Ectodermal cell (in vitro differentiated cells): ENCODE results near the gene DGKD.

ENCODE experiments used
- H3K27ac ChIP-seq: 2 replicates; pipeline ENCODE4 v1.7.0; 2013; ENCODE audit warnings: mild to moderate bottlenecking, low read depth, low read length; ENCODE audit not compliant: insufficient read depth, poor library complexity, severe bottlenecking
- H3K27me3 ChIP-seq: 2 replicates; pipeline ENCODE4 v1.7.0; 2013; ENCODE audit warnings: mild to moderate bottlenecking, low read length; ENCODE audit not compliant: insufficient read depth, control insufficient read depth, poor library complexity, severe bottlenecking
- H3K36me3 ChIP-seq: one replicate; pipeline ENCODE4 v1.7.0; 2013; ENCODE audit warnings: low read length; ENCODE audit not compliant: control insufficient read depth, insufficient read depth
- H3K4me1 ChIP-seq: one replicate; pipeline ENCODE4 v1.7.0; 2013; ENCODE audit warnings: low read length; ENCODE audit not compliant: control insufficient read depth, insufficient read depth
- H3K4me3 ChIP-seq: 2 replicates; pipeline ENCODE4 v1.7.0; 2013; ENCODE audit warnings: low read depth, low read length, control low read depth; ENCODE audit not compliant: insufficient read depth
- H3K9me3 ChIP-seq: 2 replicates; pipeline ENCODE4 v1.7.0; 2013; ENCODE audit warnings: mild to moderate bottlenecking, low read length, moderate library complexity; ENCODE audit not compliant: control insufficient read depth
- WGBS, 2 experiments: methylation state at CpG; one replicate each; pipeline ENCODE4 v1.1.7; 2013; ENCODE audit warnings: missing lambda C conversion rate in 2 of 2; 5-methylcytosine and 5-hydroxymethylcytosine counted together

DGKD gene

DNA sequence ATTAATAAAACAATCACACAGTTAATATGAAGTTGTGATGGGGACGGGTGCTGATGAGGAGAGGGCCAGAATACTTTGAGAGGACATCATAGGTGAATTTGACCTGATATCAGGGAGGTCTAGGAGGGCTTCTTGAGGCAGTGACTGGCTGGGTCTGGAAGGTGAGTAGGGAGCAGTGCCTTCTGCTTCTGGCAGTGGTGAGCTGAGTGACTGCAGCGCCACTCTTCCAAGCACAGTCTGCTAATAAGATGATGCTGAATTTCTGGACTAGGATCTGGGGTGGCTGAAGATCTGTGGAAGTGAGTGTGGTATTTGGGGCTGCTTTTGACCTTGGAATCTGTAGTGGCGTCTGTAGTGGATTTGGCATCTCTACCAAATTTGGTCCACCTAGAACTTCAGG lies 5.5 kb downstream of the DGKD start:
- 93 to 96% methylated on average over 2 to 3 of the region's 3 CpGs for WGBS, 2 experiments
- H3K4me3 ChIP-seq: no peak overlapping the region

DNA sequence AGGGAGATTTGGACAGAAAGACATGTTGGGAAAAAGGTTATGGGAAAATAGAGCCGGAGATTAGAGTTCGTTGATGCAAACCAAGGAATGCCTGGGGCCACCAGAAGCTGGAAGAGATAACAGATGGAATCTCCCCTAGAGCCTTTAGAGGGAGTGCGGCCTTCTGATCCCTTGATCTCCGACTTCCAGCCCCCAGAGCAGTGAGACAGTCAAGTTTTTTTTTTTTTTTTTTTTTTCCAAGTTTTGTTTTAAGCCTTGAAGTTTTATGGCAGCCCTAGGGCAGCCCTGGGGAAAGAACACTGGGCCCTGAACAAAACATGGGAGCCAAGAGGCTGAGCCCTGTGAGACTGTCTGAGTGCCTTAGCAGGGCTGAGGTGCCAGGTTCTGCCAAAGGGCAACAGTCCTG lies 6.5 kb downstream of the DGKD start:
- peaks cover 8% of the 10 kb centered on the region for H3K27me3 ChIP-seq
- 86% methylated on average over 4 of the region's 4 CpGs for WGBS, 2 experiments
- no peaks in the 10 kb centered on the region for H3K36me3 ChIP-seq
- no peak overlapping the region for H3K27ac ChIP-seq
- no peaks in the 10 kb centered on the region for H3K9me3 ChIP-seq
- H3K4me3 ChIP-seq: no peak overlapping the region
- no peaks in the 10 kb centered on the region for H3K4me1 ChIP-seq

More for the DNA sequence above, 5.5 kb downstream of the DGKD start:
- H3K4me1 ChIP-seq: no peaks in the 10 kb centered on the region
- peaks cover 18% of the 10 kb centered on the region for H3K27me3 ChIP-seq
- no peaks in the 10 kb centered on the region for H3K9me3 ChIP-seq
- H3K36me3 ChIP-seq: no peaks in the 10 kb centered on the region
- no peak overlapping the region for H3K27ac ChIP-seq

DNA sequence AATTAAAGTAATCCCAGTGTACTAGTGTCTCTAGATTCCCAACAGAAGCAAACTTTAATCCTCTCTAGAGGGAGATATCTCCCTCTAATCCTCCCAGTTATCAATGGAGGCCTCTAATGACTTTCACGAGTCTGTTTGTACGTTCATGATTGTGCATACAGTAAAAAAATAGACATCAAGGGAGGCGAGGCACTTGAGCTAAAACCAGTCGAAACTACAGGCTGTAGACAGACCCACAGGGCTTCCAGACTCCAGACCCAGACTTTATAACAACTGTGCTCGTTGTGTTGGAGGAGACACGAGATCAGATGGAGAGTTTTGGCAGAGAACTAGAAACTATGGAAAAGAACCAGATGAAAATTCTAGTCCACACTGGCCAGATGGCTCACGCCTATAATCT lies 7.0 kb downstream of the DGKD start:
- H3K9me3 ChIP-seq: no peaks in the 10 kb centered on the region
- peaks cover 3% of the 10 kb centered on the region for H3K27me3 ChIP-seq
- H3K27ac ChIP-seq: no peak overlapping the region
- 95 to 96% methylated on average over 7 of the region's 7 CpGs for WGBS, 2 experiments
- no peaks in the 10 kb centered on the region for H3K36me3 ChIP-seq
- no peaks in the 10 kb centered on the region for H3K4me1 ChIP-seq
- no peak overlapping the region for H3K4me3 ChIP-seq

DNA sequence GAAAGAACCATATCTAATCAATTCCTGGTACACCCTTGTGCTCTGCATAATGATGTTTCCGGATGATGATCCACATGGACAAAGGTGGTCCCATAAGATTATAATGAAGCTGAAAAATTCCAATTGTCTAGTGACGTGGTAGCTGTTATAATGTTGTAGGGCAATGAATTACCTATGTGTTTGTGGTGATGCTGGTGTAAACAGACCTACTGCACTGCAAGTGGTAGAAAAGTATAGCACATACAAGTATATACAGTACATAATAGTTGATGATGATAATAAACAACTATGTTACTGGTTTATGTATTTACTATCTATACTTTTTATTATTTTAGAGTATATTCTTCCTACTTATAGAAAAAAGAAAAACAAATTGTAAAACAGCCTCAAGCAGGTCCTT lies 8.4 kb downstream of the DGKD start:
- no peaks in the 10 kb centered on the region for H3K27me3 ChIP-seq
- H3K9me3 ChIP-seq: no peaks in the 10 kb centered on the region
- no peaks in the 10 kb centered on the region for H3K36me3 ChIP-seq
- no peak overlapping the region for H3K4me3 ChIP-seq
- WGBS, 2 experiments: 63 to 72% methylated on average over 2 of the region's 2 CpGs
- no peaks in the 10 kb centered on the region for H3K4me1 ChIP-seq
- no peak overlapping the region for H3K27ac ChIP-seq

DNA sequence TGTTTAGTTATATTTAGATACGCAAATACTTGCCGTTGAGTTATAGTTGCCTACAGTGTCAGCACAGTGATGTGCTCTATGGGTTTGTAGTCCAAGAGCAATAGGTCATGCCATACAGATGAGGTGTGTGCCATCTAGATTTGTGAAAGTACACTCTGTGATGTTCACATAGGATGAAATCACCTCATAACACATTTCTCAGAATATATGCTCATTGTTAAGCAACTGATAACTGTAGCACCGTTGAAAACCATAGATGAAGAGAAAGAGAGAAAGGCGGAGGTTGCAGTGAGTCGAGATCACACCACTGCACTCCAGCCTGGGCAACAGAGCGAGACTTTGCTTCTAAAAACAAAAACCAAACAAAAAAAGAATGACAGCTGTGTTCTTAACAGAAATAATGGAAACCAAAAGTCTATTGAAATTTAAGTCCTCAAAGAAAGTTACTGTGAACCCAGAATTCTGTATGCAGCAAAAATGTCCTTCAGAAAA lies 9.5 kb downstream of the DGKD start:
- no peak overlapping the region for H3K27ac ChIP-seq
- 89 to 95% methylated on average over 5 to 6 of the region's 6 CpGs for whole genome bisulfite sequencing, 2 experiments

DNA sequence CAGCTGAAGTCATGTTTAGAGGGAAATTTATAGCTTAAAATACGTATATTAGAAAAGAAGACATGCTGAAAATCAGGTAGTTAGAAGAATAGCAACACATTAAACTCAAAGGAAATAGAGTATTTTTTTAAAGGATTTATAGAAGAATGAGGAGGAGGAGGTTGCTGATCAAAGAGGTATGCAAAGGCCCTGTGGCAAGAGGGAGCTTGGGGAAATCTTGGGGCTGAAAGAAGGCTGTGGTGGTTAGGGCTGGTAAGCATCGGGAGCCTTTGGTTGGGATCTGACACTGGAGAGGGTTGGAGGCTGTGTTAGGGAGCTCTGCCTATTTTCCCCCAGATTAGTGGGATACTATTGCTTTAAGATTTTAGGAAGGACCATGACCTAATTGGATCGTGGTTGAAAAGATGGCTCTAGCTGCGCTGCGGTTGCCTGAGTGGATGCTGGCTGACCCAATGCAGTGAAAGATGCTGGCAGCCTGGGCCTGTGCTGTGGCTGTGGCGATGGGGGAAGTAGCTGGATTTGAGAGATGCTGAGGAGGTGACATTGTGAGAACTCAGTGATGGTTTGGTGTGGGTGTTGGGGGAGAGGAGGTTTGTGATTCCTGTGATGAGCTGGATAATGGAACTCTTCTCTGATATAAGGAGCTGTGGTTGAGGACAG lies 11.7 kb downstream of the DGKD start:
- WGBS, 2 experiments: 93% methylated on average over 6 of the region's 6 CpGs
- no peak overlapping the region for H3K4me3 ChIP-seq
- H3K4me1 ChIP-seq: peaks cover 4% of the 10 kb centered on the region
- no peaks in the 10 kb centered on the region for H3K9me3 ChIP-seq
- no peaks in the 10 kb centered on the region for H3K27me3 ChIP-seq
- H3K36me3 ChIP-seq: no peaks in the 10 kb centered on the region
- no peak overlapping the region for H3K27ac ChIP-seq

More for the DNA sequence above, 9.5 kb downstream of the DGKD start:
- Histone ChIP-seq H3K27me3 (no peaks in the 10 kb centered on the region), H3K36me3 (no peaks in the 10 kb centered on the region), H3K9me3 (no peaks in the 10 kb centered on the region), H3K4me3 (no peak overlapping the region), H3K4me1 (no peaks in the 10 kb centered on the region)

DNA sequence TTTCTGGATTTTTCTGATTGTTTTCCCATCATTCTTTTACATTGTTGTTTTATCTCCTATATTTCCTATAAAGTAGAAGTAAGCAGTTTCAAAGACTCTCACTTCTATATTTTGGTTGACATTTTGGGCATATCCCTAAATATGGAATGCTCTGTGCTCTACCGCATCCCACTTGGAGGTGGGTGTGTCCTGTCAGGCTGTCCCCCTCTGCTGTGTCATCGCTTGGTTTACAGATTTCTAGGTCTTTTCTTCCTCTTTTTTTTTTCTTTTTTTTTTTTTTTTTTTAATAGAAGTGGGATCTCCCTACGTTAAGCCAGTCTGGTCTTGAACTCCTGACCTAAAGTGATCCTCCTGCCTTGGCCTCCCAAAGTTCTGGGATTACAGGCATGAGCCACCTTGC lies 13.3 kb downstream of the DGKD start:
- Histone ChIP-seq H3K4me3 (no peak overlapping the region), H3K4me1 (peaks cover 4% of the 10 kb centered on the region)
- 85 to 95% methylated on average over 2 to 3 of the region's 3 CpGs for WGBS, 2 experiments

DNA sequence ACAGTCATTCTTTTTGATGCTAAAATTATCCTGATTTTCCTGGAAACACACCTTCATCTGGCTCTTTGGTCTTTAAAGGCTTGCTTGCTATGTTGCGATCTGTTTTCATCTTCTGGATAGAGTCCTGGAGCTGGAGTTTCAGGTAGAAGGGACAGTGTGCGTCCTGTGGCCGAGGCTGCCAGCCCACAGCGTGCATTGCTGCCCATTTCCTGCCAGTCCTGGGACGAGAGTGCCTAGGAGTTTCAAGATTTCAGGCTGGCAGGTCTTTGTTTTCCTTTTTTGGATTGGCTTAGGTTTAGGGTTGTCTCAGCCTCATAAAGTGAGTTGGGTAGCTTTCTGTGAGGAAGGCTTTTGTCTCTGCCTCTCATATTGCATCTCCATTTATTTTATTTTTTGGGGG lies 14.5 kb downstream of the DGKD start:
- Histone ChIP-seq H3K9me3 (no peaks in the 10 kb centered on the region), H3K27ac (no peak overlapping the region), H3K36me3 (no peaks in the 10 kb centered on the region), H3K4me3 (no peak overlapping the region), H3K27me3 (no peaks in the 10 kb centered on the region), H3K4me1 (peaks cover 4% of the 10 kb centered on the region)
- 89 to 91% methylated on average over 5 of the region's 5 CpGs for WGBS, 2 experiments

More for the DNA sequence above, 13.3 kb downstream of the DGKD start:
- no peaks in the 10 kb centered on the region for H3K9me3 ChIP-seq
- no peak overlapping the region for H3K27ac ChIP-seq
- H3K36me3 ChIP-seq: no peaks in the 10 kb centered on the region
- no peaks in the 10 kb centered on the region for H3K27me3 ChIP-seq

DNA sequence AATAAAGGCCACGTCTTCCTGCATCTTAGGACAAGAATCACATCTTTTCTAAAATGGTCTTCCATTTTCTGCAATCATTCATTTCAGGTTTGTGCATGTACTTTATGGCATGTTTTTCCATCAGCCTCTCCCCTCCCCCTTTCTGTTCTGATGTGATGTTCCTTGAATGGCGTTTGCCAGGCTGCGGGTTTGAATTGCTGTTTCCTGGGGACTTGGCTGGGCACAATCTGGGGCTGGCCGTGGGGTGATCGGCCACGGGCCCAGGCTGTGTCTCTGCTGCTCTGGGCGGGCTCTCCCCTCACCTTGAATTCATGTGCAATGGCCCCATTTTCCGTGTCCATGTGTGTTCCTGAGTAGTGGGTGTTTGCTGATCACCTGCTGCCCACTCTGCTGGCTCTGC lies 15.2 kb downstream of the DGKD start:
- H3K4me3 ChIP-seq: no peak overlapping the region
- H3K27ac ChIP-seq: no peak overlapping the region
- no peaks in the 10 kb centered on the region for H3K27me3 ChIP-seq
- H3K4me1 ChIP-seq: peaks cover 4% of the 10 kb centered on the region
- no peaks in the 10 kb centered on the region for H3K9me3 ChIP-seq
- WGBS, 2 experiments: 87 to 92% methylated on average over 8 of the region's 8 CpGs
- no peaks in the 10 kb centered on the region for H3K36me3 ChIP-seq

DNA sequence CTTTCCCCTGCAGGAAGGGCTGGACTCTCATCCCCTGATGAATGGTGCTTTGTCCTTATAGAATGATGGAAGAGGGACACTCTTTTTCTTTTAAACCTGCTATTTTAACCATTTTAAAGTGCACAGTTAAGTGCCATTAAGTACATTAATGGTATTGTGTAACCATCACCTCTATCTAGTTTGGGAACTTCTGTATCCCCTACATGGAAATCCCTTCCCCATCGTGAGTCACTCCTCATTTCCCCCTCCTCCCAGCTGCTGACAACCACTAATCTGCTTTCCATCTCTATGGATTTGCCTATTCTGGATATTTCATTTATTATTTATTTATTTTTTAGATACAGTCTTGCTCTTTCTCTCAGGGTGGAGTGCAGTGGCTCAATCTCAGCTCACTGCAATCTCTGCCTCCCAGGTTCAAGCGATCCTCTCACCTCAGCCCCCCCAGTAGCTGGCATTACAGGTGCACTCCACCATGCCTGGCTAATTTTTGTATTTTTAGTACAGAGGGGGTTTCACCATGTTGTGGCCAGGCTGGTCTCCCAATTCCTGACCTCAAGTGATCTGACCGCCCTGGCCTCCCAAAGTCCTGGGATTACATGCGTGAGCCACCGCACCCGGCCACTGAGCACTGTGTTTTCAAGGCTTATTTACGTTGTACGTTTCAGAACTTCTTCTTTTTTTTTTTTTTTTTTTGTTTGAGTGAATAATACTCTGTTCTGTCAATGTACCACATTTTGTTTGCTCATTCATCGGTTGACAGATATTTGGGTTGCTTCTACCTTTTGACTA lies 15.8 kb downstream of the DGKD start:
- Histone ChIP-seq H3K27me3 (no peaks in the 10 kb centered on the region), H3K9me3 (no peaks in the 10 kb centered on the region), H3K27ac (no peak overlapping the region), H3K4me1 (peaks cover 4% of the 10 kb centered on the region), H3K36me3 (no peaks in the 10 kb centered on the region), H3K4me3 (no peak overlapping the region)
- WGBS, 2 experiments: 86 to 94% methylated on average over 8 of the region's 9 CpGs
